B cell (primary cell): Measurements from ENCODE around the gene ARID4B.

Source experiments
- CTCF ChIP-seq: fragments of 200-600 bp; IDR thresholded peaks from one replicate; pipeline ENCODE4 v1.8.0; 2022; ENCODE audit warnings: antibody characterized with exemption, mild to moderate bottlenecking
- EZH2 ChIP-seq: IDR thresholded peaks from 2 replicates; pipeline ENCODE4 v1.6.1; 2012; ENCODE audit warnings: borderline replicate concordance, low read depth, mild to moderate bottlenecking, moderate library complexity, low read length; ENCODE audit not compliant: insufficient read depth, poor library complexity, severe bottlenecking

DNA sequence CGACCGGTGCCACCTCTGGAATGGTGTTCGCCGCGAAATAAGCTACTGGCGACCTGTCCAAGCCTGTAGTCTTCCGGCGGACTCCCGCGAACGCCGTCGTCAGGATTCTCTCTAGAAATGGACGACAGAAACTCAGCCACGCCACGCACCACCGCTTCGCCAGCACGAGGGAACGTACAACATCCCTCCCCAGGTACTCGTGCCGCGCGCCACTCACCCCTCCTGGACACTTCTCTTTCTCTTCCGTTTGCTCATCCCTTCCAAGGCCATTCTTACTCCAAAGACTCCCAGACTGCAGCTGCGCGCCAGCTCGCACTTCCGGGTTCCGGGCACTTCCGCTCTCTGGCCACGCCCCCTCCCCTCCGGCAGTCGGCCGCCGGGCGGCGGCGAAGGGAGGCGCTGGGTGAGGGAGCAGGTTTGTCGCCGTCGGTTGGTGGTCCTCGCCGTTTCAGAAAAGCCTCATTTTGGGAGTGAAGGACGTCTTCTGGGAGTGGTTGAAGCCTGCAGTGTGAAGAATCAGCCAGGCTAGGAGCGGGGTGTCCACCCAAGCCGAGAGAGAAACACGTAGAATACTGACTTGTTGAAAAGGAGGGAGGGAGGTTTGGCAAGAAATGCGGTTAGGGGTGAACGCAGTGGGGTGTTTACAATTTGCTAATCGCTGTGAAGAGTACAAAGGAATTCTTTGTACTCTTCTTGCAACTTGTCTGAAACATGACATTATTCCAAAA is 166.9 kb downstream of the ARID4B start, which contains the start of gene RBM34:
- TF ChIP-seq CTCF (peak; percentile 25), EZH2 (no peak)
